Left ventricle myocardium superior (tissue), 1 donor: ENCODE results near the gene CCDC149. TPM values are rescaled to one million over a fixed set of nuclear protein-coding genes. Genes with fewer than 3 reads are reported as not detected.

Experiments
- ATAC-seq: fragments of 200-7000 bp; cut with Tn5 transposase; one replicate; pipeline ENCODE4 v1.9.1; 2020; ENCODE audit warnings: mild to moderate bottlenecking, moderate library complexity
- DNase-seq: peaks from one replicate; pipeline ENCODE4 v3.0.0-alpha.2; 2020
- intact Hi-C: fragments of 100-400 bp; cut with micrococcal nuclease; formaldehyde crosslinking; loops from one replicate; pipeline ENCODE4 v1.11.0; 2022
- total RNA-seq: library from RNA; stranded (reverse); fragmentation: NEBNext Ultra II Directional; extraction: Animal tissue kit (Norgen Biotek cat#: 25700); gene quantifications from one replicate; pipeline ENCODE4 v1.2.1, GENCODE V29; 2021
- donor health status: DM: no; HTN: yes; CAD: no; lungs with severe emphysema.

Gene CCDC149
- total RNA-seq, 1 donor from 2014 or later, result 13.2 TPM

DNA sequence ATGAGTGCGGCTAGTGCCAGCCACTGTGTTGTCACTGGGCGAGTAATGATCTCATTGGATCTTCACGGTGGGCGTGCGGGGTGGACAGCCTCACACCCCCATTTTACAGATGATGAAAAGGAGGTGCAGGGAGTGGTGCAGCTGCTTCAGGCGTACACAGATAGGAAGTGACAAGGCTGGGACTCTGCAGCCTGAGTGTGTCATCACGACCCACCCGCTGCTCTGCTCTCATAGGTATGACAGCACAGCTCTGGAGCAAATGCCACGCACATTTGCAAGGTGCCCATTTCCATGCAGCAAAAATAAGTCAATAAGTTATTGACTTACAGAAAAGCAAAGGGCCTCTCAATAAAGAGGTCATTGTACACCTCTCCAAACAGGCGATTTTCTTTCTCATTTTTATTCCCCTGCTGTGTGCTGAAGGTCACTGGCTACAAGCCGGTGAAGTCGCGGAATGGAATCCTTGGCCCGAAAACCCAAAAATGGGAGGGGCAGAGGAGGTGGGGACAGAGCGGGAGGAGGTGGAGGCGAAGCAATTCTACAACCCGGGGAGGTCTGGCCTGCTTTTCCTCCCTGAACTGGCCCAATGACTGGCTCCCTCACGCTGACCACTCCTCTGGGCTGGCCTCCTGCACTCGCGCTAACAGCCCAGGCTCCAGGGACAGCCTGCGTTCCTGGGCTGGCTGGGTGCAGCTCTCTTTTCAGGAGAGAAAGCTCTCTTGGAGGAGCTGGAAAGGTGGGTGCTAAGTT lies 117.8 kb downstream of the CCDC149 start, which contains the start of gene SOD3:
SOD3 (plus strand) TSS at position 658 of the 750 bp plus-strand sequence. CDS start 3,949 bp downstream, outside the sequence.
- ATAC-seq (peak; percentile 97), DNase-seq (peak; percentile 88)
- intact Hi-C loops, result no loop called here

DNA sequence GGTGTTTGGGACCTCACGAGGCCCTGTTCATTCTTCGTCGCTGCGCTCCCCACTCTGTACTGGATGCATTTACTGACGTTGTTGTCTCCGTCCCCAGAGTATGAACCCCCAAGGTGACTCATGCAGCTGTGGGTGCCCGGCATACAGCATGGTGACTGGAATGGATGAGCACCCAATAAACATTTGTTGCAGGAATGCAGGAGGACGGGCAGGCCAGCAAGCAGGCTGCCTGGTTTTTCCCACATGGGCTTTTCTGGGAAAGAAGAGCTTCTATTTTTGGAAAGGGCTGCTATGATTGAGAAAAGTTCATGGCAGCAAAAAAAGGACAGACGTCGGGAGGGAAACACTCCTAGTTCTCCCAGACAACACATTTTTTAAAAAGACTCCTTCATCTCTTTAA lies 118.4 kb downstream of the CCDC149 start:
- intact Hi-C loops, result no loop called here
- peak; percentile 51 for DNase-seq
- peak; percentile 41 for ATAC-seq

DNA sequence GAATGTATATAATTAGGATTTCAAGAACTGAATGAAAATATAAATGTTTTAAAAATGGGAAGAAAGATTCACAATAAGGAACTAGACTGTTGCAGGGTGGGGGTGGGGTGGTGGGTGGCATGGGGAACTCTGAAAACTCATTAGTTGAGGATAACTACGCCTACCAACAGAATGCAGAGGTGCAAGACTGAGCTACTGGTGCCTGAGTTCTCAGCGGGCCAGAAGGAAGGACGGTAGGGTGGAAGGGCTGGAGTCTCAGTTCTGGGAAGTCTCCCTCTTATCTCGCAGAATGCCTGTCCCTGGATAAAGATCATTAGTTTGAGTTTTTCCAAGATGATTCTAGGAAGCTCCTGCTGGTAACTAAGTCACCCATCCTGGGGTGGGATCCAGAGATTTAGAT lies 118.8 kb downstream of the CCDC149 start:
- DNase-seq, result no peak

DNA sequence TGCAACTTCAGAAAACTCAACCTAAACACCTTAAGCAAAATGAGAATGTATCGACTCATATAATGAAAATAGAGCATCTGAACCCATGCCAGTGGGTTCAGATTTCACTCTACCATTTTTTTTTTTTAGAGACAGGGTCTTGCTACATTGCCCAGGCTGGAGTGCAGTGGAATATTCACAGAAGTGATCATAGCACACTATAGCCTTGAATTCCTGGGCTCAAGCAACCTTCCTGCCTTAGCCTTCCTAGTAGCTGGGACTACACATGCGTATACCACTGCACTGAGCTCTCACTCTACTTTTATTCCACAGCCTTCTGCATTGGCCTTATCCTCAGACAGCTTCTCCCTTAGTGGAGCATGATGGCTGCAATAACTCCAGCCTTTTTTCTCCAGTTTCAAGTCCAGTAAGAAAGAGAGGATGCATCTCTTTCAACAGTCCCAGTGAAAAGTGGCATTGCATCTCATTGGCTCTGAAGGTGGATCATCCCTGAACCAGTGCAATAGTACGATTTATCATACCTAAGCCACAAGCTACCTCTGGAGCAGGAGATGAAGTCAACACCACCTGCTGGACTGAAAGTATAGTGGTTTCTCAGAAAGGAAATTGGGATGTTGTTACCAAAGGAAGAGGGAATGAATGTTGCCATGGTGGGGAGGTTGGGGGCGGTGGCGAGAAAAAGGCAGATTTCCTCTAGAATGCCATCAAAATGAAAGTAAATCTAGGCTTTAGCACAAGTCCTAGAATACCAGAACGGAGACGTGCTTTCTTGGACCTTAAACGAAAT lies 119.4 kb downstream of the CCDC149 start:
- intact Hi-C loops, result no loop called here
- no peak for DNase-seq
- no peak for ATAC-seq

More for the DNA sequence above, 118.8 kb downstream of the CCDC149 start:
- intact Hi-C loops, result no loop called here
- no peak for ATAC-seq

DNA sequence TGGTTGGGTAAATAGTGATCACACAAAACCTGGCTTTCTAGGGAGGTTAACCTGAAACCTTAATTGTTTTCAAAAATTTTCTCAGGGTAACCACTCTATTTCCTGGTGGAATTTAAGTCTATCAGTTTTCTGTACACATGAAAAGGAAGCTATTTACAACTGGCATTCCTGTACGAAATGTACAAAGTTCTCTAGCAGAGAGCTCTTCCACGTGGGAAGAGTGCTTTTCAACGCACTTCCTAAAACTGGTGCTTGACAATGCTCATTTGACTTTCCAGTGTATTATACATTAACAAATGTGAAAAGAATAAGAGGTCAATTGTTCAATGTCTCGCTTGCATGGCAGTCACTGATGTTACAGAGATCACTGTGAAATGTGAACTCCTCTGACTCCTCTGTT lies 120.3 kb downstream of the CCDC149 start:
- intact Hi-C loops, result no loop called here
- DNase-seq, result no peak
- ATAC-seq, result no peak

DNA sequence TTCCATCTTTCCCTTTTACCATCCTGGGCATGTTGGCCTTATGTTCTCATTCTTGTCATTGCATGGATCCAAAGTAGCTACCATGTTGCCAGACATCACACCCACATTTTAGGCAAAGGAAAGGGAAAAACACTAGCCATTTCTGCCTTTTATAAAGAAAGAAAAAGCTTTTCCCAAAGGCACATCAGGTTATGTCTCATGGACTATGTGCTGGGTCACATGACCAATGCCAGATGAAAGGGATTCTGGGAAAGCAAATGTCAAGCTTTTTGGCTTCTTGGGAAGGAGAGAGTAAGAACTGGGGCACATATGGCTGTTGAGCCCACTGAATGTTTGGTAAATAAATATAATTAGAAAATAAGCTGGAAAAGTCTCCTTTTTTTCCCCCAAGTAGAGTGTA lies 121.8 kb downstream of the CCDC149 start:
- ATAC-seq (no peak), DNase-seq (no peak)
- intact Hi-C loops, result no loop called here

DNA sequence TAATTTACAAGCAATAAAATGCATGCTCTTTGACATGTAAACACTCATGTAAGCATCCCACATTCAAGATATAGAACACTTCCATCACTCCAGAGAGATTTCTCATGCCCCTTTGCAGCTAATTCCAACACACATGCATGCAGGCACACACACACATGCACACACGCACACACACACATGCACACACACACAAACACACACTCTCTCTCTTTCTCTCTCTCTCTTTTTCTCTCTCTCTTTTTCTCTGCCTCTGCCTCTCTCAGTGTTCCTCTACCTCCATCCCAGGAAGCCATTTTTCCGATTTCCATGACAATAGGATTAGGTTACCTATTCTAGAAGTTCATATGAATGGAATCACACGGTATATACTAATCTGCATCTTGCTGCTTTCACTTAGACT lies 129.3 kb downstream of the CCDC149 start:
- intact Hi-C loops, result no loop called here
- ATAC-seq (no peak), DNase-seq (no peak)

DNA sequence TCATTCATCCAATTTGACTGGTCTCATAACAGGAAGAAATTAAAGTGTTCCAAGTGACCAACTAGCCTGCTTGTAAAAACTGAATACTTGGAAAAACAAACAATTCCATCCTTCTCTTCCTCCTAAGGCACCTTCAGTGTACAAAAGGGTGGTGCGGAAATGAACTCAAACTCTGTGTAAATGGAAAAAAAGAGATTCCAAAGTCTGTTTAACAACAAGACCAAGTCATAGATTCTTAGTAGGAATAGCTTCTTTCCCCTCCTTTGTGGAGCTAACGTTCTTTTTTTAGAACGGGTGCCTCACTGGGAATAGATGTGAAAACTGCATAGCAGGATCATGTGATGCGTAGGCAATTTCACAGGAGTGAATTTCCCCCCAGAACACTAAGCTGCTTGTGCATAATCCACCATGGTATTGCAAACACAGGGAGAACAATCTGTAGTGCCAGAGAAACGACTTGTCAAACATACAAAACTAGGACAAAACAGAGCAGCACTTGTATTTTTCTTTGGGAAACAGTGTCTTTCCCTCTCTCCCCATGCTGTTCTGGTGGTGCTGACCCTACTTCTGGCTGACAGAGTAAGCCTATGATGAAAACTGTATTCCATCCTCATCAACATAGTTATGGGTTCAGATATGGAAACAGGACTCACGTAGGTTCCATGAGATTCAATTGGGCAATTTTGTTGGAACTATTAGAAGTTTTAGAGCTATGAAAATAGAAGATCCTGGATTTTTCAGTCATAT lies 130.7 kb downstream of the CCDC149 start:
- no peak for DNase-seq
- intact Hi-C loops, result no loop called here
- peak; percentile 53 for ATAC-seq

DNA sequence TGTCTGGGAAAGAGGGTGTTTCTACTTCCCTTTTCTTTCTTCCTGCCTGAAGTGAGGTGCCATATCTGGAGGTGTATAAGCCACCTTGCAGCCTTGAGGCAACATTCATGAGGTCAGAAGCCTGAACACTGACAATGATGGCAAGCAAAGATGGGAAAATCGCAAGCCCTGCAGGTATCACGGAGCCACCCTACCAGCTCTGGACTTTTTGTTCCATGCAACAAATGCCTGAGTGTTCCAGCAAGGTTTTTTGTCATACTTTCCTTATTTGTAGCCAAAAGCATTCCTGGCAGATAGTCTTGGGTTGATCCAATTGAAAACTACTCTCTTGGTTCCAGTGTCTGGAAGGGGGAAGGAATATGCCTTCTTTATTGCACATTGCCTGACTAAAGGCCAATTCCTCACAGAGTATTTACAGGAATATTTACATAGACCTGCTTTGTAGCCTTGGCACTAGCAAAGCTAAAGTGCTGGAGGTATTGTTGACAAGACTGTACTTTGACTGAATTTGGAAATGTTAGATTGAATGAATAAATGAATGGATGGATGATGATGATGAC lies 131.8 kb downstream of the CCDC149 start:
- ATAC-seq (no peak), DNase-seq (no peak)
- intact Hi-C loops, result no loop called here

DNA sequence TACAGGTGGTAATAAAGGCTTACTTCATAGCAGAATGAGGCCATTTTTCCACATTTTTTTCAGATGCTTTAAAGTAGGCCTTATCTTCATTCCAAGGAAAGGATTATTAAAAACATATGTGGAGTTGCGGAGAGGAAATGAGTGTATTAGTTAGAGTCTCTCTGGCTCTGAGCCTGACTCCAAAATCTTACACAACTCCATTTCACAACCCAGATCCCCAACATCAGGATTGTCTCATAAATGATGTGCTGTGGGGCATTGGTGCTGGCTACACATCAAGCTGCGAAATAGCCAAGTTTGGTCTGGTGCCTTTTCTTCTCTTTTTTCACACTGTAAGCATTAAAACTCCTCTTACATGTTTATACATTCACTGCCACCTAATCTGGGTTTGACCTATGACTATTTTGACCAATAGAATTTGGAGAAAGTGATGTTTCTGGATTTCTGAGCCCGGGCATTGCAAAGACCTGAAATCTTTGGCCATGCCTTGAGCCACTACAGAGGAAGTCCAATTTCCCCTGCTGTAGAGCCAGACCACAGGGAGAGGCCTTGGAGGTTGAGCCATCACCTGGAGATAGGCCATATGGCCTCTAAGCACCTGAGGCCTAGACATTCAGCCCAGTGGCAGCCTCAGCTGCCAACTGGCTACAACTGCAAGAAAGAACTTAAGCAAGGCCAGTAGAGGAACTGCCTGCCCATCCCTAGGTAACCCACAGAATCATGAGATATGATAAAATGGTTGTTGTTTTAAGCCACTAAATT lies 134.2 kb downstream of the CCDC149 start:
- intact Hi-C loops, result no loop called here
- DNase-seq, result peak; percentile 35
- peak; percentile 88 for ATAC-seq

DNA sequence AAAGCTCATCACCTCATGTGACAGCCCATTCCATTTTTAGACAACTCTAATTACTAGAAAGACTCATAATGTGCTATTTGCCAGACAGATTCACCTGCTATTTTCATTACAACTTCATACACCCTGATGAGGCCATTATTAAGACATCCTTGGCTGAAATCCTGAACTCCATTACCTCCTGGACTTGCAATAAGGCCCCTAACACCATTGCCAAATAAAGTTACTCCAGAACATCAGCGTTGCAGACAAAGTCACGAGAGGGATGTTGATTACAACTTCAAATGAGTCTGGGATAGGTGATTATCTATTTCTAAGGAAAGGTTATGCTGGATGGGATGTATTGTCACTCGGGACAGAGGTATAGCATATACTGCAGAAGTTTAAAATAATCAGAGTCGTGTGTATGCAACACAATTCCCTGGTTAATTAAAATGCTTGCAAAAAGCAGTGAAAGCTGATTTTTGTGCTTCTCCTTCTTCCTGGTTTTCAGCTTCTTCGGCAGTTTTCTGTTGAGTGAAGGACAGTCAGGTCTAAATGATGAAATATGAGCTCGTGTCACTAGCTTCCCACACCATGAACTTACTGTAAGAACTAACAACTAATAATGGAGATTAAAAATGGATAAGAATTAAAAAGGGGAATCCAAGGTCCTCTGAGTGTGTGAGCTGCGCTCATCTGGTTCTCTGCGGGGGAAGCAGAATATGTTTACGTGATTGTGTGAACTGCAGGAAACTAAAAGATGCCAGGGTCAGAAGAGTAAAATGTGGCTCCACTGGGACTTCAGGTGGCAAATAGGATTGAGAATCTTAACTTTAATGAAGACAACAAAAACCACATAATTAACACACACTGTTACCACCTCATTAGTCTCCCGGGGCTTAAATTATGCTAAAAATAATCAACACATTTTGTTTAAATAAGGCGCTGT lies 135.0 kb downstream of the CCDC149 start:
- intact Hi-C loops, result no loop called here
- peak; percentile 25 for ATAC-seq
- DNase-seq, result no peak

DNA sequence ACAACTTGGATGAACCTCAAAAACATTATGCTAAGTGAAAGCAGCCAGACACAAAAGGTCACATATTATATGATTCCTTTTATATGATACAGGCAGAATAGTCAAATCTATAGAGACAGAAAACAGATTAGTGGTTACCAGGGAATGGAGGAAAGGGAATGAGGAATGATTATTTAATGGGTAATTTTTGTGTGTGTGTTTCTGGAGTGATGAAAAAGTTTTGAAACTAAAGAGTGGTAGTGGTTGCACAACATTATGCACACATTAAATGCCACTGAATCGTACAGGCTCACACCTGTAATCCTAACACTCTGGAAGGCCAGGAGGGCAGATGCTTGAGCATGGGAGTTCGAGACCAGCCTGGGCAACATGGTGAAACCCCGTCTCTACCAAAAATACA lies 137.1 kb downstream of the CCDC149 start:
- intact Hi-C loops, result no loop called here
- no peak for DNase-seq
- no peak for ATAC-seq

DNA sequence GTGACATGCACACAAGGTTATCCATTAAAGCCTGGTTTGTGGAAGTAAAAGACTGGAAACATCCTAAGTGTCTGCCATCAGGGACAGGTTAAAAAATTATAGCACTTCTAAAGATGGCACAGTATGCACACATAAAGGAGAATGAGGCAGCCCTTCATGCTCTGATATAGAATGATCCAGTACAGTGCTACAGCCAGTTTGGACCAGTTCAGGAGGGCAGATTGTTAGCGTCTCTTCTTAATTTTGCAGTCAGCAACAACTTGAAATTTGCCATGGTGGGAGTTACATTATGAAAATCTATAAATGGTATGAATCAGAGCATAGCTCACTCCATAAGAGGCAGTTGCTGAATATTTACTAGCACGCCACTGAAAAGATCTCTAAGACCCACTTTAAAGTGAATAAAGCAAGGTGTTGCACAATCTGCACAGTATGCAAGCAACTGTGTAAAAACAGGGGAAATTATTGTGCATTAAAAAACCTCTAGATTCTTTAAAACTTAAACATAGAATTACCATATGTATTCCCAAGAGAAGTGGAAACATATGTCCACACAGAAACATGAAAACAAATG lies 137.7 kb downstream of the CCDC149 start:
- no peak for ATAC-seq
- intact Hi-C loops, result no loop called here

DNA sequence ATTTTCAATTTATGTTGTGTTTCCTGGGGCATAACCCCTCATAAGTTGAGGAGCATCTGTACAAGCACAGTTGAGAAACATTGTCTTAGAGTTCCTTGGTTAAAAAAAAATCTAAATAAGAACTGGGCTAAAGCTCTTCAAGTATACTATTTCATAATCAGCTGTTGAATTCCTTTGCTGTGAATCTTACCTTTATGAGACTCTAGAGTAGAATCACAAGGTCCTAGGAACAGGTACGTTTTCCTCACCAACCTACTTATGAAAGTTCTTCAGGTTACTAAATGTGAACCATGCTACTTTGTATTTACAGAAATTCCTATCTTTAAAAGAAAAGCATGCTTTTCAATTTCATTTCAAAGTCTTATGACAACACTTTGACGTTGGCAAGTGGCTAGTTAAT lies 138.4 kb downstream of the CCDC149 start:
- ATAC-seq, result no peak
- DNase-seq, result no peak
- intact Hi-C loops, result no loop called here

More for the DNA sequence above, 137.7 kb downstream of the CCDC149 start:
- DNase-seq, result no peak

DNA sequence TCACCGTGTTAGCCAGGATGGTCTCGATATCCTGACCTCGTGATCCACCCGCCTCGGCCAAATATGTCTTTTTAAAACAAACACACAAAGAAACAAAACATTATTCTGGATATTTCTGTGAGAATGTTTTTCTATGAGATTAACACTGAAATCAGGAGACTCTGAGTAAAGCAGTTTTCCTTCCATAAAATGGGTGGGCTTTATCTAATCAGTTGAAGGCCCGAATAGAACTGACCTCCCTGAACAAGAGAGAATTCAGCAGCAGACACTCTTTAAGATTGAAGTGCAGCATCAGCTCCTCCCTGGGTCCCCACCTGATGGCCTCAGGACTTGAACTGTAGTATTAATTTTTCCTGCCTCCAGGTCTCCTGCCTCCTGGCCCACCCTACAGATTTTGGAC lies 139.9 kb downstream of the CCDC149 start:
- intact Hi-C loops, result no loop called here
- DNase-seq (no peak), ATAC-seq (no peak)

DNA sequence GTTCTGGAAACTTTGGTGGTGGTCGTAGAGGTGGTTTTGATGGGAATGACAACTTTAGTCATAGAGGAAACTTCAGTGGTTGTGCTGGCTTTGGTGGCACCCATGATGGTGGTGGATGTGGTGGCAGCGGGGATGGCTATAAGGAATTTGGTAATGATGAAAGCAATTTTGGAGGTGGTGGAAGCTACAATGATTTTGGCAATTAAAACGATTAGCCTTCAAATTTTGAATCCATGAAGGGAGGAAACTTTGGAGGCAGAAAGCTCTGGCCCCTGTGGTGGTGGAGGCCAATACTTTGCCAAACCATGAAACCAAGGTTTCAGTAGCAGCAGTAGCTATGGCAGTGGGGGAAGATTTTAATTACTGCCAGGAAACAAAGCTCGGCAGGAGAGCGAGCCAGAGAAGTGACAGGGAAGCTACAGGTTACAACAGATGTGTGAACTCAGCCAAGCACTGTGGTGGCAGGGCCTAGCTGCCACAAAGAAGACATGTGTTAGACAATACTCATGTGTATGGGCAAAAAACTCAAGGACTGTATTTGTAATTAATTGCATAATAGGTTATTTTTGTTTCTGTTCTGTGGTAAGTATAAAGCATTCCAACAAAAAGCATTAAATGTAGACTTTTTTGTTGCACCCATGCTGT lies 140.7 kb downstream of the CCDC149 start:
- ATAC-seq, result no peak

DNA sequence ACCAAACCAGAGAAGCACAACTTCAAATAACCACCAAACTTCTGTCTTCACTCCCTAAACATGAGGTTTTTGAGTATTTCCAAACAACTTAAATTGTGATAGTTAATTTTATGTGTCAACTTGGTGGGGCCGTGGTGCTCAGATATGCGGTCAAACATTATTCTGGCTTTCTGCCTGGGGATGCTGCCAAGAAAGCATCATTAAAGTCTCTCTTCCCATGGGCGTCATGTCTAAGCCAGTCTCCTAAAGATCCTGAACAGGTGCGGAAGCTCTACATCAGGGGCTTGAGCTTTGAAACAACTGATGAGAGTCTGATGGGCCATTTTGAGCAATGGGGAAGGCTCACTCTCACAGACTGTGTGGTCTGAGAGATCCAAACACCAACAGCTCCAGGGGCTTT lies 141.6 kb downstream of the CCDC149 start:
- DNase-seq, result no peak
- intact Hi-C loops, result no loop called here
- no peak for ATAC-seq

More for the DNA sequence above, 140.7 kb downstream of the CCDC149 start:
- no peak for DNase-seq
- intact Hi-C loops, result no loop called here
